NK-92 (cell line): ENCODE results near the gene ST3GAL2.
"Not testable (repeated sequence)": the region's sequence is repeated elsewhere in the genome, so short reads cannot be mapped to it uniquely, and the experiment has no call there.

Source experiments
- DNase-seq: peaks from one replicate; lab custom pipeline; 2025; ENCODE audit not compliant: unreplicated experiment; lab: John Stamatoyannopoulos, UW

ST3GAL2 gene

GRCh38 chr16:70468776-70469525 is 30.1 kb upstream of the ST3GAL2 start:
- DNase-seq, result no peak

- no peak for DNase-seq
These were observed 28.7 kb upstream of the ST3GAL2 start for GRCh38 chr16:70467608-70468007.

- DNase-seq, result no peak
These were observed 28.2 kb upstream of the ST3GAL2 start for GRCh38 chr16:70467113-70467512.

GRCh38 chr16:70466805-70467076 is 27.8 kb upstream of the ST3GAL2 start:
- no peak for DNase-seq

GRCh38 chr16:70465999-70466804 is 27.3 kb upstream of the ST3GAL2 start:
- DNase-seq, result no peak

- DNase-seq, result no peak
These were observed 24.3 kb upstream of the ST3GAL2 start for GRCh38 chr16:70463235-70463634.

- DNase-seq, result no peak
These were observed 21.9 kb upstream of the ST3GAL2 start for GRCh38 chr16:70460737-70461261.

- no peak for DNase-seq
These were observed 18.7 kb upstream of the ST3GAL2 start for GRCh38 chr16:70457446-70458166.

GRCh38 chr16:70455910-70456309 is 17.0 kb upstream of the ST3GAL2 start:
- no peak for DNase-seq

- DNase-seq, result no peak
These were observed 15.5 kb upstream of the ST3GAL2 start, which contains the start of gene FCSK for GRCh38 chr16:70454222-70455034. Gene FCSK, plus strand, starts transcription at chr16:70454595. Its CDS starts 8,596 bp downstream, at chr16:70463191.

- no peak for DNase-seq
These were observed 15.0 kb upstream of the ST3GAL2 start for GRCh38 chr16:70453892-70454221.

- no peak for DNase-seq
These were observed 14.4 kb upstream of the ST3GAL2 start for GRCh38 chr16:70453117-70453891.

- DNase-seq, result not testable (repeated sequence)
These were observed 12.1 kb upstream of the ST3GAL2 start for GRCh38 chr16:70451004-70451340.

- not testable (repeated sequence) for DNase-seq
These were observed 11.5 kb upstream of the ST3GAL2 start for GRCh38 chr16:70450142-70451003.

GRCh38 chr16:70448075-70448474 is 9.2 kb upstream of the ST3GAL2 start:
- no peak for DNase-seq

- DNase-seq, result no peak
These were observed 5.6 kb upstream of the ST3GAL2 start for GRCh38 chr16:70444249-70445063.

- DNase-seq, result no peak
These were observed 3.4 kb upstream of the ST3GAL2 start for GRCh38 chr16:70442344-70442743.

- no peak for DNase-seq
These were observed 2.6 kb upstream of the ST3GAL2 start for GRCh38 chr16:70441406-70441990.
